GM12878 (cell line): ENCODE data around the gene NEURL4. TPM values are rescaled to one million over a fixed set of nuclear protein-coding genes. Genes with fewer than 3 reads are reported as not detected.
A peak's percentile ranks its signal among the peaks of the same experiment; 100 is the strongest.

ENCODE experiments used
- ATAC-seq: fragments of 200-7000 bp; cut with Tn5 transposase; 3 replicates; pipeline ENCODE4 v1.9.1; 2020; ENCODE audit warnings: mild to moderate bottlenecking, moderate library complexity
- BruUV-seq: library from RNA; stranded (reverse); fragments of 400-500 nt; replicated peaks from 2 replicates; lab custom pipeline; 2021; lab: Mats Ljungman, UMichigan
- CTCF ChIA-PET: fragments of 300-600 bp; sonication (Branson Sonifier 250); formaldehyde crosslinking; extraction: SDS; loops from one replicate; lab custom pipeline; 2021; ENCODE audit warnings: inconsistent platforms; lab: Yijun Ruan, JAX
- POLR2A ChIA-PET: fragments of 350-600 bp; formaldehyde crosslinking; extraction: SDS; loops from one replicate; lab custom pipeline; 2021; ENCODE audit warnings: inconsistent platforms; lab: Charles Lee
- RAD21 ChIA-PET: fragments of 300-600 bp; sonication (Branson Sonifier 250); formaldehyde crosslinking; loops from one replicate; lab custom pipeline; 2023; ENCODE audit warnings: antibody characterized with exemption; ENCODE audit not compliant: unreplicated experiment; lab: Charles Lee
- SMC1A ChIA-PET: fragments of 300-600 bp; sonication (Branson Sonifier 250); formaldehyde crosslinking; loops from one replicate; lab custom pipeline; 2023; ENCODE audit not compliant: unreplicated experiment, uncharacterized antibody; lab: Charles Lee
- DNase-seq: peaks from one replicate; pipeline ENCODE4 v3.0.0-alpha.2; 2011; ENCODE audit warnings: low read depth, low spot score
- FAIRE-seq: peaks from 3 replicates; lab custom pipeline; 2011; peaks lifted over from hg19 to GRCh38; lab: Jason Lieb, UNC
- H2AFZ ChIP-seq: 2 replicates; pipeline ENCODE4 v1.6.0; 2011; ENCODE audit warnings: low read depth, low read length, control low read depth; ENCODE audit not compliant: control insufficient read depth
- H3K27ac ChIP-seq: 2 replicates; pipeline ENCODE4 v1.5.1; 2011; ENCODE audit warnings: control low read depth; ENCODE audit not compliant: control insufficient read depth, insufficient read depth
- H3K27me3 ChIP-seq, 2 experiments: replicated peaks in 1 of 2; 2 replicates each; pipeline versions ENCODE4 v1.6.0 to v1.6.1; 2011; ENCODE audit warnings: low read length in 1 of 2; ENCODE audit not compliant: control insufficient read depth in 2 of 2, insufficient read depth in 2 of 2
- H3K36me3 ChIP-seq, 2 experiments: 2 replicates each; pipeline ENCODE4 v1.5.1; 2011; ENCODE audit warnings: low read length in 1 of 2; ENCODE audit not compliant: control insufficient read depth in 2 of 2, insufficient read depth in 2 of 2
- H3K4me1 ChIP-seq: 2 replicates; pipeline ENCODE4 v1.6.1; 2011; ENCODE audit warnings: mild to moderate bottlenecking, low read length, moderate library complexity, mixed read lengths; ENCODE audit not compliant: control insufficient read depth, insufficient read depth
- H3K4me2 ChIP-seq: 2 replicates; pipeline ENCODE4 v1.6.0; 2011; ENCODE audit warnings: control low read depth; ENCODE audit not compliant: control insufficient read depth, insufficient read depth
- H3K4me3 ChIP-seq: fragments of 200-600 bp; sonication (generic); 2 replicates; pipeline ENCODE4 v1.5.1; 2016
- H3K79me2 ChIP-seq: 2 replicates; pipeline ENCODE4 v1.6.0; 2011; ENCODE audit warnings: low read length; ENCODE audit not compliant: control insufficient read depth, insufficient read depth
- H3K9ac ChIP-seq: 2 replicates; pipeline ENCODE4 v1.8.0; 2011; ENCODE audit warnings: low read length, control low read depth, mixed read lengths; ENCODE audit not compliant: control insufficient read depth, insufficient read depth
- H3K9me3 ChIP-seq: replicated peaks from 3 replicates; pipeline ENCODE4 v1.5.1; 2011; ENCODE audit warnings: mild to moderate bottlenecking, low read length; ENCODE audit not compliant: control insufficient read depth, insufficient read depth
- H4K20me1 ChIP-seq: 2 replicates; pipeline ENCODE4 v1.6.0; 2011; ENCODE audit not compliant: control insufficient read depth, insufficient read depth
- CREM ChIP-seq: IDR thresholded peaks from 2 replicates; pipeline ENCODE4 v1.6.1; 2014; ENCODE audit warnings: antibody characterized with exemption, low read depth
- EED ChIP-seq: sonication (generic); IDR thresholded peaks from 2 replicates; pipeline ENCODE4 v1.6.1; 2016; ENCODE audit warnings: antibody characterized with exemption, low read depth
- HDGF ChIP-seq: fragments of 450-650 bp; IDR thresholded peaks from 2 replicates; pipeline ENCODE4 v1.6.1; 2016; ENCODE audit warnings: antibody characterized with exemption
- IKZF1 ChIP-seq: fragments of 450-650 bp; conservative IDR thresholded peaks from 2 replicates; pipeline ENCODE4 v1.6.1; 2017; ENCODE audit warnings: antibody characterized with exemption, mild to moderate bottlenecking
- KAT2A ChIP-seq: conservative IDR thresholded peaks from 2 replicates; pipeline ENCODE4 v1.6.1; 2011; ENCODE audit warnings: low read depth, low read length; ENCODE audit not compliant: control insufficient read depth
- LARP7 ChIP-seq: fragments of 450-650 bp; IDR thresholded peaks from 2 replicates; pipeline ENCODE4 v1.6.1; 2017; ENCODE audit warnings: mild to moderate bottlenecking
- MLLT1 ChIP-seq: fragments of 450-650 bp; IDR thresholded peaks from 2 replicates; pipeline ENCODE4 v1.6.1; 2016; ENCODE audit warnings: mild to moderate bottlenecking
- MTA2 ChIP-seq: fragments of 450-650 bp; IDR thresholded peaks from 2 replicates; pipeline ENCODE4 v1.6.1; 2016; ENCODE audit warnings: low read depth, mild to moderate bottlenecking, moderate library complexity
- MTA3 ChIP-seq: IDR thresholded peaks from 2 replicates; pipeline ENCODE4 v1.6.1; 2012; ENCODE audit warnings: low read length, inconsistent platforms, borderline replicate concordance
- NFXL1 ChIP-seq: fragments of 450-650 bp; IDR thresholded peaks from 2 replicates; pipeline ENCODE4 v1.6.1; 2017; ENCODE audit warnings: antibody characterized with exemption, mild to moderate bottlenecking, borderline replicate concordance
- NFYA ChIP-seq: IDR thresholded peaks from 2 replicates; pipeline ENCODE4 v1.6.1; 2011; ENCODE audit warnings: low read depth, mild to moderate bottlenecking, low read length, improper control_type of control experiment, borderline replicate concordance
- POLR2AphosphoS2 ChIP-seq: IDR thresholded peaks from 2 replicates; pipeline ENCODE4 v1.6.1; 2011; ENCODE audit warnings: low read depth, mild to moderate bottlenecking, low read length, improper control_type of control experiment, moderate library complexity
- RELB ChIP-seq: fragments of 450-650 bp; IDR thresholded peaks from 2 replicates; pipeline ENCODE4 v1.6.1; 2017; ENCODE audit warnings: low read depth, mild to moderate bottlenecking, moderate library complexity
- SIN3A ChIP-seq: IDR thresholded peaks from 2 replicates; pipeline ENCODE4 v1.6.1; 2012; ENCODE audit warnings: low read depth, low read length, improper control_type of control experiment
- TCF12 ChIP-seq: IDR thresholded peaks from 2 replicates; pipeline ENCODE4 v1.6.1; 2011; ENCODE audit warnings: low read depth, mild to moderate bottlenecking, low read length
- ZBED1 ChIP-seq: IDR thresholded peaks from 2 replicates; pipeline ENCODE4 v1.6.1; 2016; ENCODE audit warnings: borderline replicate concordance
- ZSCAN29 ChIP-seq: fragments of 450-650 bp; IDR thresholded peaks from 2 replicates; pipeline ENCODE4 v1.6.1; 2017; ENCODE audit warnings: mild to moderate bottlenecking, moderate library complexity
- WGBS: methylation state at CpG from one replicate; pipeline ENCODE4 v1.1.6; 2016; ENCODE audit warnings: low lambda C conversion rate; ENCODE audit not compliant: insufficient replicate concordance, insufficient coverage; ENCODE audit errors: missing lambda C conversion rate; 5-methylcytosine and 5-hydroxymethylcytosine counted together
- in situ Hi-C: fragments of 300-500 bp; cut with MboI; formaldehyde crosslinking; loops from 9 replicates; pipeline ENCODE4 v1.14.3; 2018; ENCODE audit warnings: mixed read lengths
- intact Hi-C: fragments of 100-400 bp; cut with micrococcal nuclease; formaldehyde crosslinking; loops from one replicate; pipeline ENCODE4 v1.14.2; 2022; ENCODE audit not compliant: unreplicated experiment
- polyA plus RNA-seq, 11 experiments: library from polyadenylated mRNA; depleted of rRNA in 4 of 11; unstranded in 6 of 11; stranded (reverse) in 5 of 11; fragments of >200 nt; fragmentation: Nextera tagmentation in 4 of 11; fragmentation: Illumina TruSeq in 1 of 11; extraction: Ambion mirVana in 4 of 11; extraction: Trizol in 1 of 11; gene quantifications; 1 replicate in 1 of 11; 2 replicates in 10 of 11; pipeline versions ENCODE4 v1.2.1 to v1.2.3, GENCODE V29; 2011 to 2016; ENCODE audit warnings: inconsistent platforms in 2 of 11, missing spikeins in 2 of 11, low read depth in 1 of 11
- total RNA-seq, 4 experiments: library from RNA; depleted of rRNA in 3 of 4; stranded (reverse); fragments of >200 nt in 3 of 4; fragmentation: Illumina TruSeq in 1 of 4; extraction: Trizol in 1 of 4; gene quantifications; 2 replicates each; pipeline versions ENCODE4 v1.2.1 to v1.2.3, GENCODE V29; 2013 to 2021
- TF ChIP-seq, protein P1 (sequence below), 3 experiments: IDR thresholded peaks in 2 of 3; conservative IDR thresholded peaks in 1 of 3; 2 replicates each; pipeline ENCODE4 v1.5.1; 2011; ENCODE audit warnings: low read depth in 3 of 3, low read length in 3 of 3, mild to moderate bottlenecking in 3 of 3, control low read depth in 2 of 3, moderate library complexity in 2 of 3, inconsistent platforms in 1 of 3, mixed read lengths in 1 of 3; ENCODE audit not compliant: control insufficient read depth in 2 of 3, insufficient read depth in 1 of 3; ENCODE audit errors: extremely low read depth in 1 of 3

NEURL4 gene
- total and polyA plus RNA-seq, 10 of the 15 experiments (the other 5 are each of a cell fraction or from before 2014, with no cell fraction given), result 0.03 to 41.9 (median 10.0) TPM

GRCh38 chr17:7323731-7324437 is 5.3 kb downstream of the NEURL4 start (continued):
- TF ChIP-seq, protein P1, sequence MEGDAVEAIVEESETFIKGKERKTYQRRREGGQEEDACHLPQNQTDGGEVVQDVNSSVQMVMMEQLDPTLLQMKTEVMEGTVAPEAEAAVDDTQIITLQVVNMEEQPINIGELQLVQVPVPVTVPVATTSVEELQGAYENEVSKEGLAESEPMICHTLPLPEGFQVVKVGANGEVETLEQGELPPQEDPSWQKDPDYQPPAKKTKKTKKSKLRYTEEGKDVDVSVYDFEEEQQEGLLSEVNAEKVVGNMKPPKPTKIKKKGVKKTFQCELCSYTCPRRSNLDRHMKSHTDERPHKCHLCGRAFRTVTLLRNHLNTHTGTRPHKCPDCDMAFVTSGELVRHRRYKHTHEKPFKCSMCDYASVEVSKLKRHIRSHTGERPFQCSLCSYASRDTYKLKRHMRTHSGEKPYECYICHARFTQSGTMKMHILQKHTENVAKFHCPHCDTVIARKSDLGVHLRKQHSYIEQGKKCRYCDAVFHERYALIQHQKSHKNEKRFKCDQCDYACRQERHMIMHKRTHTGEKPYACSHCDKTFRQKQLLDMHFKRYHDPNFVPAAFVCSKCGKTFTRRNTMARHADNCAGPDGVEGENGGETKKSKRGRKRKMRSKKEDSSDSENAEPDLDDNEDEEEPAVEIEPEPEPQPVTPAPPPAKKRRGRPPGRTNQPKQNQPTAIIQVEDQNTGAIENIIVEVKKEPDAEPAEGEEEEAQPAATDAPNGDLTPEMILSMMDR (IDR thresholded peaks at IDR 0.05 in 2 of 3, conservative IDR thresholded peaks at IDR 0.05 in 1 of 3; ENCODE audit: control insufficient read depth in 2 of 3, extremely low read depth in 1 of 3, insufficient read depth in 1 of 3, low read depth in 3 of 3, low read length in 3 of 3), result peak; percentile 88 to 99 (median 98)
- TF ChIP-seq EED (0 out of 2 replicates have a peak, but pooled peaks have one; percentile 23), IKZF1 (0 out of 2 replicates have a peak, but pooled peaks have one; percentile 41), HDGF (0 out of 2 replicates have a peak, but pooled peaks have one; percentile 44), MTA3 (no peak), ZBED1 (no peak)

- ATAC-seq, result no peak
- peaks cover 4% of the 10 kb centered on the region for H3K4me1 ChIP-seq
- POLR2A ChIA-PET, result no interaction called here
- intact Hi-C loops, result no loop called here
- H3K4me2 ChIP-seq, result no peak overlapping the region
- SMC1A ChIA-PET, result interaction anchor here (1.1 kb wide), 1 partner anchor 23 kb away, joined by 3 read pairs; no protein-coding TSS in a partner anchor
- no peaks in the 10 kb centered on the region for H4K20me1 ChIP-seq
- H2AFZ ChIP-seq, result no peak overlapping the region
- DNase-seq, result no peak
- peaks cover 2% of the 10 kb centered on the region for H3K79me2 ChIP-seq
- no TSS peak for BruUV-seq
- in situ Hi-C loops, result no loop called here
- WGBS, result 94% methylated on average over 22 of the region's 22 CpGs
- no peak for FAIRE-seq
- RAD21 ChIA-PET, result no interaction called here
- CTCF ChIA-PET, result interaction anchor here (0.7 to 1.5 kb wide), 5 partner anchors 7 to 83 kb away, joined by 3 read pairs; partner anchors contain the start of genes ACAP1 and PHF23
- H3K36me3 ChIP-seq, result peaks cover 9 to 41% of the 10 kb centered on the region in 2 experiments
- no peak overlapping the region for H3K4me3 ChIP-seq
- no peak overlapping the region for H3K27ac ChIP-seq
- H3K9ac ChIP-seq, result no peak overlapping the region
- H3K9me3 ChIP-seq, result no peaks in the 10 kb centered on the region
- no peaks in the 10 kb centered on the region for H3K27me3 ChIP-seq
- TF ChIP-seq MTA2, result no peak
- TF ChIP-seq POLR2AphosphoS2, result no peak
- TF ChIP-seq RELB, result no peak
- TF ChIP-seq TCF12, result no peak
- no peak for TF ChIP-seq MLLT1
- TF ChIP-seq NFXL1, result no peak
- no peak for TF ChIP-seq ZSCAN29
- TF ChIP-seq LARP7, result no peak
- no peak for TF ChIP-seq KAT2A
- TF ChIP-seq NFYA, result no peak
- TF ChIP-seq CREM, result no peak
- no peak for TF ChIP-seq SIN3A
These were observed 6.5 kb downstream of the NEURL4 start for GRCh38 chr17:7322520-7323194.
